Effector memory CD4-positive, alpha-beta T cell (primary cell): ENCODE data around the gene RELN.

Experiments used
- DNase-seq, 3 donors: peaks; one replicate each; pipeline ENCODE4 v3.0.0-alpha.2; 2020
- H3K27ac ChIP-seq: 2 replicates; pipeline ENCODE4 v1.7.0; 2013; ENCODE audit warnings: mild to moderate bottlenecking, low read length, moderate library complexity; ENCODE audit not compliant: insufficient read depth, poor library complexity, severe bottlenecking
- H3K27me3 ChIP-seq: replicated peaks from 2 replicates; pipeline ENCODE4 v1.7.0; 2013; ENCODE audit warnings: mild to moderate bottlenecking, low read length; ENCODE audit not compliant: insufficient read depth, control insufficient read depth, poor library complexity, severe bottlenecking
- H3K36me3 ChIP-seq: 2 replicates; pipeline ENCODE4 v1.7.0; 2013; ENCODE audit warnings: mild to moderate bottlenecking, low read length, moderate library complexity; ENCODE audit not compliant: control insufficient read depth, insufficient read depth
- H3K4me1 ChIP-seq: 2 replicates; pipeline ENCODE4 v1.7.0; 2013; ENCODE audit warnings: low read length, mild to moderate bottlenecking; ENCODE audit not compliant: control insufficient read depth, insufficient read depth, poor library complexity, severe bottlenecking
- H3K4me3 ChIP-seq: 2 replicates; pipeline ENCODE4 v1.7.0; 2013; ENCODE audit warnings: low read length, low read depth, mild to moderate bottlenecking; ENCODE audit not compliant: insufficient read depth, poor library complexity, severe bottlenecking
- H3K9me3 ChIP-seq: 2 replicates; pipeline ENCODE4 v1.7.0; 2013; ENCODE audit warnings: mild to moderate bottlenecking, low read length, moderate library complexity; ENCODE audit not compliant: control insufficient read depth

RELN gene

DNA sequence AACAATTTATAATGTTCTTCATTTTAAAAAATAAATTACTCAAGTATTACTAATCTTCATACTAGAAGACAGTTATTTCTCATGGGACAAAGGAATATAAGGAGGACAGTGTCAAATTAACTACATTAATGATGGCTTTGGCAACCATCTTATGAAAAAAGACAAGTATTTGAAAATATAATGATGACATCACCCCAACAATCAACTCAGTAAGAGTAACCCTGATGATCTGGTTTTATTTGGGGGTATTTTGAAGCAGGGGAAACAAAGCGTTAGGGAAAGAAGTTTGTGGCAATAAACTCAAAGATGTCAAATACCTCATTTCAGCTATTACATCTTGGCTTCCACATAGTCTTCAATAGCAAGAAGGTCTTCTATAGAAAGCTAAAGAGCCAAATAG, 29.0 kb upstream of the RELN start:
- H3K27me3 ChIP-seq: no peaks in the 10 kb centered on the region
- no peaks in the 10 kb centered on the region for H3K36me3 ChIP-seq
- no peaks in the 10 kb centered on the region for H3K9me3 ChIP-seq
- H3K4me3 ChIP-seq: no peak overlapping the region
- no peak for DNase-seq
- no peak overlapping the region for H3K27ac ChIP-seq
- no peaks in the 10 kb centered on the region for H3K4me1 ChIP-seq

DNA sequence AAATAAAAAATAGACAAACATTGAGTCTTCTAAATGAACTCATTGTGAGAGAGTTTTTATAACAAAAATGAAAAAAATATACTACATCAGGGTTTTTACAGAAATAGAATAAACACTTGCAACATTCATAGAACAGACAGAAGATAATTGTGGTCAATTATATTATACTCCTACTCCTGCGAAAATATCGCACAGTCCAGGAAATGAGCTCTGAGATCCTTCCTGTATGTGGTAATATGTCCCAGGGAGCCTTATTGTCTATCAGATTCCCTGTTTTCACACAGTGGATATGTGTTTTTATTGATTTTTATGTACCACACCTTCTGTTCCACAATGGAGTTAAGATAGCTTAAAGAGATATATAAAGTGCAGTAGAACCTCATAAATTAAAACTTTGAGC, 27.5 kb upstream of the RELN start:
- Histone ChIP-seq H3K27ac (no peak overlapping the region), H3K27me3 (no peaks in the 10 kb centered on the region), H3K9me3 (no peaks in the 10 kb centered on the region), H3K4me3 (no peak overlapping the region), H3K36me3 (no peaks in the 10 kb centered on the region), H3K4me1 (no peaks in the 10 kb centered on the region)
- DNase-seq: no peak

DNA sequence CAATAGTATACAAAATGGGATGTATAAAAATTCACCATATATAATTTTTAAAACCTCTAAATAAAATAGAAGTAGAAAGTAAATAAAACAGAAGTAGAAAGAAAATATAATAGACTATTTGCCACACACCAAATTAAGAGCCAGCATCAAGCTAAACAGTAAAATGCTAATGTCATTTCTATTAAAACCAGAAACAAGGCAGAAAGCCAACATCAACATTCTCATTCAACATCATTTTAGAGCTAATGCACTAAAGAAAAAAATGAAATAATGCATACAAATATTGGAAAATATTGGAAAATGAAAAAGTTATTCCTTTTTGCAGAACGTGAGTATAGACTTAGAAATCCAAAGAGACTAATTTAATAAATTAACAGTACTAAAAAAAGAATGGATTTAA, 23.4 kb upstream of the RELN start:
- H3K27me3 ChIP-seq: no peaks in the 10 kb centered on the region
- H3K4me3 ChIP-seq: no peak overlapping the region
- no peaks in the 10 kb centered on the region for H3K4me1 ChIP-seq
- no peak for DNase-seq
- H3K36me3 ChIP-seq: no peaks in the 10 kb centered on the region
- H3K9me3 ChIP-seq: no peaks in the 10 kb centered on the region
- H3K27ac ChIP-seq: no peak overlapping the region

- no peaks in the 10 kb centered on the region for H3K27me3 ChIP-seq
- no peak overlapping the region for H3K4me3 ChIP-seq
- no peak for DNase-seq
- H3K36me3 ChIP-seq: no peaks in the 10 kb centered on the region
- no peaks in the 10 kb centered on the region for H3K9me3 ChIP-seq
- no peaks in the 10 kb centered on the region for H3K4me1 ChIP-seq
- H3K27ac ChIP-seq: no peak overlapping the region
These were observed 22.4 kb upstream of the RELN start for GRCh38 chr7:104011829-104012228.

GRCh38 chr7:104010052-104010909, 20.8 kb upstream of the RELN start:
- no peaks in the 10 kb centered on the region for H3K9me3 ChIP-seq
- H3K36me3 ChIP-seq: no peaks in the 10 kb centered on the region
- H3K27ac ChIP-seq: no peak overlapping the region
- no peaks in the 10 kb centered on the region for H3K27me3 ChIP-seq
- H3K4me1 ChIP-seq: no peaks in the 10 kb centered on the region
- no peak for DNase-seq
- no peak overlapping the region for H3K4me3 ChIP-seq

- Histone ChIP-seq H3K27me3 (no peaks in the 10 kb centered on the region), H3K4me1 (no peaks in the 10 kb centered on the region), H3K4me3 (no peak overlapping the region), H3K27ac (no peak overlapping the region), H3K9me3 (no peaks in the 10 kb centered on the region), H3K36me3 (no peaks in the 10 kb centered on the region)
- DNase-seq: no peak
These were observed 18.6 kb upstream of the RELN start for GRCh38 chr7:104008107-104008506.

- H3K4me1 ChIP-seq: no peaks in the 10 kb centered on the region
- H3K9me3 ChIP-seq: no peaks in the 10 kb centered on the region
- H3K27ac ChIP-seq: no peak overlapping the region
- no peak overlapping the region for H3K4me3 ChIP-seq
- no peak for DNase-seq
- H3K27me3 ChIP-seq: no peaks in the 10 kb centered on the region
- no peaks in the 10 kb centered on the region for H3K36me3 ChIP-seq
These were observed 18.2 kb upstream of the RELN start for GRCh38 chr7:104007614-104008013.

GRCh38 chr7:104005197-104005596, 15.7 kb upstream of the RELN start:
- Histone ChIP-seq H3K9me3 (no peaks in the 10 kb centered on the region), H3K4me3 (no peak overlapping the region), H3K27me3 (no peaks in the 10 kb centered on the region), H3K27ac (no peak overlapping the region), H3K4me1 (no peaks in the 10 kb centered on the region), H3K36me3 (no peaks in the 10 kb centered on the region)
- DNase-seq: no peak

DNA sequence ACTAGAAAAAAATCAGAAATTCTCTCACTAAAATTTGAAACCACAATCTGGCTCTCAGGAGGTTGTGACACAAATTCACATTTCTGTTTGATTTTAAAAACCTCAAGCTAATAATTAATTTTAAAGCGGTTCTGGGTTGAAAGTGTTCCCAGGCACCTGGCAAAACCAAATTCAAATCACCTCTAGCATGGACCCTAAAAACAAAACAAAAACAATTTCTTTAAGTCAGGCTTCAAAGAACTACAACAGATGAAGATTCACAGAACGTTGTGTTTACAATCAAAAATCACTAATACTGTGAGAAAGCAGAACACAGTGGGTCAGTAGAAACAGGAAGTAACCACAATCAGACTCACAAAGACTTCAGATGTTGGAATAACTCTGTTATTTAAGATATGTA, 7.2 kb upstream of the RELN start:
- no peak for DNase-seq
- Histone ChIP-seq H3K27ac (no peak overlapping the region), H3K36me3 (no peaks in the 10 kb centered on the region), H3K4me3 (no peak overlapping the region), H3K4me1 (no peaks in the 10 kb centered on the region), H3K27me3 (no peaks in the 10 kb centered on the region), H3K9me3 (no peaks in the 10 kb centered on the region)

DNA sequence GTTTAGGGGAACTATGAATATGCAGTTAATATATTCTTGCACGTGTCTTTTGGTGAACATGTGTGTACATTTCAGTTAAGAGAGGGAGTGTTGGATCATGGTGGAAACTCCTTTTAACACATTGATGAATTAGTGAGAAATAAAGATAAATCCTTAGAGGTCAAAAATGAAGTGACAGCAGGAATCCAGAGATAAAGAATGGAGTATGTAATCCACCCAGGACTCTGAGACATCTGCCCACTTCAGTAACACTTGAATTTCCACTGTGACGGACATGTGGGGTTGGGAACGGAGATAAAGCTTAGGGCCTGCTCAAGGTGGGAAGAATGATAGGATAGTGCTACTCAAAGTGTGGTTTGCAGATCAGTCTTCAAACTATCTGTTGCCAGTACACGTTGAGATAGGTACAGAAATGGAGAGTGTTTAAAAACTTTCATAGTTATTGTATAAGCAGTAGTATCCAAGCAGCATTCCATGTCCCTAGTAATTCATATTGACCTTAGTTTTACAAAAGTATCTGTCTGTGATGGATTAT, 6.6 kb upstream of the RELN start:
- H3K27ac ChIP-seq: no peak overlapping the region
- no peaks in the 10 kb centered on the region for H3K36me3 ChIP-seq
- no peaks in the 10 kb centered on the region for H3K9me3 ChIP-seq
- no peak overlapping the region for H3K4me3 ChIP-seq
- DNase-seq: no peak
- no peaks in the 10 kb centered on the region for H3K4me1 ChIP-seq
- no peaks in the 10 kb centered on the region for H3K27me3 ChIP-seq
